ENCODE results near the gene ABHD3. TPM values are rescaled to one million over a fixed set of nuclear protein-coding genes. Genes with fewer than 3 reads are reported as not detected.

ABHD3 gene
- total and polyA plus RNA-seq, 2 of the 8 experiments (the other 6 are each of a cell fraction or from before 2014, with no cell fraction given): 8.4 to 12.1 TPM

- no peak for TF ChIP-seq KDM1A (IDR thresholded peaks at IDR 0.05; ENCODE audit: borderline replicate concordance, low read length)
- TF ChIP-seq, protein P1, sequence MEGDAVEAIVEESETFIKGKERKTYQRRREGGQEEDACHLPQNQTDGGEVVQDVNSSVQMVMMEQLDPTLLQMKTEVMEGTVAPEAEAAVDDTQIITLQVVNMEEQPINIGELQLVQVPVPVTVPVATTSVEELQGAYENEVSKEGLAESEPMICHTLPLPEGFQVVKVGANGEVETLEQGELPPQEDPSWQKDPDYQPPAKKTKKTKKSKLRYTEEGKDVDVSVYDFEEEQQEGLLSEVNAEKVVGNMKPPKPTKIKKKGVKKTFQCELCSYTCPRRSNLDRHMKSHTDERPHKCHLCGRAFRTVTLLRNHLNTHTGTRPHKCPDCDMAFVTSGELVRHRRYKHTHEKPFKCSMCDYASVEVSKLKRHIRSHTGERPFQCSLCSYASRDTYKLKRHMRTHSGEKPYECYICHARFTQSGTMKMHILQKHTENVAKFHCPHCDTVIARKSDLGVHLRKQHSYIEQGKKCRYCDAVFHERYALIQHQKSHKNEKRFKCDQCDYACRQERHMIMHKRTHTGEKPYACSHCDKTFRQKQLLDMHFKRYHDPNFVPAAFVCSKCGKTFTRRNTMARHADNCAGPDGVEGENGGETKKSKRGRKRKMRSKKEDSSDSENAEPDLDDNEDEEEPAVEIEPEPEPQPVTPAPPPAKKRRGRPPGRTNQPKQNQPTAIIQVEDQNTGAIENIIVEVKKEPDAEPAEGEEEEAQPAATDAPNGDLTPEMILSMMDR (IDR thresholded peaks at IDR 0.05; ENCODE audit: control extremely low read depth in 1 of 3, insufficient read depth in 1 of 3, low read depth in 1 of 3, low read length in 3 of 3): no peak
- TF ChIP-seq JUN (IDR thresholded peaks at IDR 0.05; ENCODE audit: low read depth, low read length): no peak
- no peak for TF ChIP-seq SIN3A (conservative IDR thresholded peaks at IDR 0.05 in 1 of 2, IDR thresholded peaks at IDR 0.05 in 1 of 2; ENCODE audit: low read depth in 1 of 2, low read length in 2 of 2)
- TF ChIP-seq CBX5 (IDR thresholded peaks at IDR 0.05; ENCODE audit: low read depth, low read length): no peak
- TF ChIP-seq SUZ12 (IDR thresholded peaks at IDR 0.05; ENCODE audit: low read length): no peak
- TF ChIP-seq EZH2 (IDR thresholded peaks at IDR 0.05; ENCODE audit: low read depth, low read length, severe bottlenecking): no peak
- TF ChIP-seq SP2 (IDR thresholded peaks at IDR 0.05; ENCODE audit: low read length): no peak
These were observed 22.1 kb downstream of the ABHD3 start (continued) for GRCh38 chr18:21682371-21683051.

All from H1 (cell line).